B cell (primary cell): Measurements from ENCODE around the gene KCND2.

Experiments
- CTCF ChIP-seq: fragments of 200-600 bp; IDR thresholded peaks from one replicate; pipeline ENCODE4 v1.8.0; 2022; ENCODE audit warnings: antibody characterized with exemption, mild to moderate bottlenecking
- EZH2 ChIP-seq: IDR thresholded peaks from 2 replicates; pipeline ENCODE4 v1.6.1; 2012; ENCODE audit warnings: borderline replicate concordance, low read depth, mild to moderate bottlenecking, moderate library complexity, low read length; ENCODE audit not compliant: insufficient read depth, poor library complexity, severe bottlenecking

- TF ChIP-seq CTCF: no peak
- TF ChIP-seq EZH2: no peak
Measured at GRCh38 chr7:120304674-120305073, 31.7 kb downstream of the KCND2 start.
